Stimulated activated CD4-positive, alpha-beta T cell treated with anti-CD3 and anti-CD28 coated beads, Interleukin-1b, Interleukin-23, amount 100 ng/mL, for 48 hours (primary cell): ENCODE results near the gene TMEM95.
"Not testable (repeated sequence)": the region's sequence is repeated elsewhere in the genome, so short reads cannot be mapped to it uniquely, and the experiment has no call there.

ENCODE experiments used
- DNase-seq: peaks from one replicate; pipeline ENCODE4 v3.0.0-alpha.2; 2020

Gene TMEM95

DNA sequence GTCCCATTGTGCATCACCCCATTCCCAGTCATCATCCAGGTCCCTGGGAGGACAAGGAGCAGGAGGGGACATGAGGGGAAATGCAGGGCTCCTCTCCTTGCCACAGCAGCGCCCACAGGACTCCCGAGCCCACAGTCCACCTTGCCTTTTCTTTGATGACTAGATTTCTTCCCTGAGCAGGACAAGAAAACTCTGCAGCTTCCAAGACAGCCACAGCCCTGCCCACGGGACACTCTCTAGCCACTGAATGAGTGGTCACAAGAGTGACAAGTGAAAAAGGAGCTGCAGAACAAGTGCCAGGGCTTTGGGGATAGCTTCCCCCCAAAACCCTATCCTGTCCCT lies 30.5 kb upstream of the TMEM95 start:
- no peak for DNase-seq

DNA sequence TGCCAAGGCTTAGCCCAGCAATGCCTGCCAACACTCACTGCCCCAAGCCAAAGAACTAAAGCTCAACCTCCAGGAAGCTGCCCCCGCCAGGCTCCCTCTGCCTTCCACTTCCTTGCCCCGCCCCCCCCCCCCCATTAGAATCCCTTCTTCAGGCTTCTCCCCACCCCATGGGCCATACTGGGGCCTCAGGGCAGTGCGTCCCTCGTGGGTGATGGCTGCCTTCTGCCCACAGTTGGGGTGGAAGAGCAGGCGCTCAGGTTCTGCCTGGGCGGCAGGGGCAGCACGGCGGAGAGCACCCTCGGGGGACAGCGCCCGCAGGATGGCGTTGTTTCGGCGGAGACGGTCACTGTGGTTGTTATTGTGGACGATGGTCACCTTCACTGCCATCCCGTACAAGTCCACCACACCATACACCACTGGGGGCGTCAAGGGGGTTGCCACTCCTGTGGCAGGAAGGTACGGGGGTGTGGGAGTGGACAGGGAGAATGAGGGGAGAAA lies 29.9 kb upstream of the TMEM95 start:
- no peak for DNase-seq

DNA sequence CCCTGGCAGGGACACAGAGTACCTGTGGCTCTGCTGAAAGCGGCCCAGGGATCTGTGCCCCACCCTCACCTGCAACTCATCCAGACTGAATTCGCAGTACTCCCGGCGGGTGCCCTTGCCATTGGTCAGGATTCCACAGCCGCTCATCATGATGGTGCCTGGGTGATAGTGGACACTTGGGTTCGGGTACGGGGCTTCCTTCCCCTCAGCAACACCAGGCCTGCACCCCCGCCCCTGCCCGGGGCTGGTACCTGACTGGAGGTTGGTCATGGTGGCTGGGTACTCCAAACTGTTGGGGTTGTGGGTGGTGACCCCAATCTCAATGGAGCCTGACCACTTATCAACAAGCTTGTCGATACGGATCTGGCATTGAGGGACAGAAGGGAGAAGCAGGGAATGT lies 28.8 kb upstream of the TMEM95 start:
- DNase-seq = no peak

- DNase-seq = no peak
Observed at GRCh38 chr17:7327056-7327455, 27.9 kb upstream of the TMEM95 start.

DNA sequence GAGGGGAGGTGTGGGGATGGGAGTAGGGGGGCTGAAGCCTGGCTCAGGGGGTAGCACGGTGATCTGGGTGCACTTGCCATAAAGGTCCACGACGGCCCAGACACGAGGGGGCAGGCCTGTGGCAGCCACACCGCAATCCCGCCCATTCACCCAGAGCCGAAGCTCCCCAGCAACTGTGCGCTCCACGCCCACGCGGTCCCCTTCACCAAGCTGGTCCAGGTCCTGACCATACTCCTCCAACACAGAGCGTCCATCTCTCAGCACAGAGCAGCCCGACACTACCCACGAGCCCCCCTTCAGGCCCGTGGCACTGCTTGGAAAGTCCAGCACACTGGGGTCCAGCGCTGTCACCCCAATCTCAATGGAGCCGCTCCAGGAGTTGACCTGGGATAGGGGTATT lies 27.5 kb upstream of the TMEM95 start:
- no peak for DNase-seq

DNA sequence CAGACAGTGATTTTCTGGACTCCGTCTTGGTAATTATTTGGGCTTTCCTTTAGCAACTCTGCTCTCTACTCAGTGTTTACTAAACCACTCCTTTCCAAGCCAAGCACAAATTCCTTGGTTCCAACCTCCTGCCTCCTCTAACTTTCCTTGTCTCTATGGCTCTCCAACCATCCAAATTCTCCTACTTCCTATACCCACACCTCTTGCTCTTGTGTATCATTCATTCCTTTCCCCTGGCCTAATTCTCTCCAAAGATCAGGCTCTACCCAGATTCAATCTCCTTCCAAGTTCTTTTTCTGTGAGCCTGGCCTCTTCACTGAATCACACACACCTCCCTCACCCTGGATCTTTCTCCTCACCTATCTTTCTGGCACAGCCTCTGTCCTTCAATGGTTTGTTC lies 26.9 kb upstream of the TMEM95 start:
- no peak for DNase-seq

GRCh38 chr17:7328840-7329373 lies 26.0 kb upstream of the TMEM95 start, which contains the start of gene NEURL4:
TSS of gene NEURL4 (minus strand) at chr17:7329335. CDS start at chr17:7329312, 23 bp downstream.
- DNase-seq = no peak

GRCh38 chr17:7329374-7329996 lies 25.5 kb upstream of the TMEM95 start:
- DNase-seq = peak; percentile 97

- peak; percentile 84 for DNase-seq
Observed at GRCh38 chr17:7329997-7330637, 24.8 kb upstream of the TMEM95 start.

- DNase-seq = no peak
Observed at GRCh38 chr17:7330638-7331015, 24.3 kb upstream of the TMEM95 start.

GRCh38 chr17:7332111-7332510 lies 22.8 kb upstream of the TMEM95 start:
- DNase-seq = no peak

DNA sequence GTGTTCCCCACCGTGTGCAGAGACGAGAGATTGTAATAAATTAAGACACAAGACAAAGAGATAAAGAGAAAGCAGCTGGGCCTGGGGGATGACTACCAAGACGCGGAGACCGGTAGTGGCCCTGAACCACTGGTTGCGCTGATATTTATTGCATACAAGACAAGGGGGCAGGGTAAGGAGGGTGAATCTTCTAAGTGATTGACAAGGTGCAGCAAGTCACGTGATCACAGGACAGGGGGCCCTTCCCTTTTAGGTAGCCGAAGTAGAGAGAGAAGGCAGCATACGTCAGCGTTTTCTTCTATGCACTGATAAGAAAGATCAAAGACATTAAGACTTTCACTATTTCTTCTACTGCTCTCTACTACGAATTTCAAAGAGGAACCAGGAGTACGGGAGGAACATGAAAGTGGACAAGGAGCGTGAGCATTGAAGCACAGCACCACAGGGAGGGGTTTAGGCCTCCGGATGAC lies 22.3 kb upstream of the TMEM95 start:
- DNase-seq = peak; percentile 58

- DNase-seq = no peak
Observed at GRCh38 chr17:7334938-7335538, 19.9 kb upstream of the TMEM95 start.

GRCh38 chr17:7335765-7336164 lies 19.2 kb upstream of the TMEM95 start:
- DNase-seq = not testable (repeated sequence)

- peak; percentile 81 for DNase-seq
Observed at GRCh38 chr17:7336240-7337175, 18.4 kb upstream of the TMEM95 start, which contains the start of gene ACAP1. TSS of gene ACAP1 (plus strand) at chr17:7336529. CDS start at chr17:7336735, 206 bp downstream.

DNA sequence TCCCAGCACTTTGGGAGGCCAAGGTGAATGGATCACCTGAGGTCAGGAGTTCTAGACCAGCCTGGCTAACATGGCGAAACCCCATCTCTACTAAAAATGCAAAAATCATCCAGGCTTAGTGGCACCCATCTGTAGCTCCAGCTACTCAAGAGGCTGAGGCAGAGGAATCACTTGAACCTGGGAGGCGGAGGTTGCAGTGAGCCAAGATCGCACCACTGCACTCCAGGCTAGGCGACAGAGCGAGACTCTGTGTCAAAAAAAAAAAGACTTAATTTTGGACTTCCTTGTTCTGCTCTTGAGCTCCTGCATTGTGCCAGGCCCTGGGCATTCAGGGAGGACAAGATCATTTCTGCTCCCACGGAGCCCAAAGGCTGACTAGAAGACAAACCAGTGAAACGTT lies 17.4 kb upstream of the TMEM95 start:
- DNase-seq = not testable (repeated sequence)

DNA sequence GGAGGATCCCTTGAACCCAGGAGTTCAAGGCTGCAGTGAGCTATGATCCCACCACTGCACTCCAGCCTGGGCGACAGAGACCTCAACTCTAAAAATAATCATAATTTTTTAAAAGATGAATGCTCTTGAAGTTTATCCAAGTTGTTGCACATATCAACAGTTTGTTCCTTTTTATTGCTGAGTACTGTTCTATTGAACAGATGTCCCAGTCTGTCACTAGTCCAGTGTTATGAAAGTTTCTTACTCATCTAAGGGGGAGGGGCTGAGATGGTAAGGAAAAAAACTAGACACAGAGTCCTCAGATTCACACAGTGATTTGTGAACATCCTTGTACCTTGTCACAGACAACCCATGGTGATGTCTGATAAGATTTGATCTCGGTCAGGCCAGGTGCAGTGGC lies 14.8 kb upstream of the TMEM95 start:
- DNase-seq = no peak

- no peak for DNase-seq
Observed at GRCh38 chr17:7341842-7342241, 13.1 kb upstream of the TMEM95 start.

GRCh38 chr17:7343250-7343649 lies 11.7 kb upstream of the TMEM95 start:
- no peak for DNase-seq

GRCh38 chr17:7346761-7347614 lies 8.0 kb upstream of the TMEM95 start:
- no peak for DNase-seq

GRCh38 chr17:7347630-7348477 lies 7.1 kb upstream of the TMEM95 start:
- DNase-seq = no peak
